ENCODE measurements around the gene ACOT11.

- no peak for TF ChIP-seq EZH2 (IDR thresholded peaks at IDR 0.05; ENCODE audit: low read length)
- no peak for TF ChIP-seq CTCF (optimal IDR thresholded peaks at IDR 0.05 in 1 of 3, IDR thresholded peaks at IDR 0.05 in 1 of 3, conservative IDR thresholded peaks at IDR 0.05 in 1 of 3; ENCODE audit: extremely low read depth in 1 of 3, insufficient read depth in 2 of 3, low read length in 3 of 3)
Observed at GRCh38 chr1:54596756-54597155, 48.7 kb downstream of the ACOT11 start.
